ENCODE measurements around the gene CMTM3. TPM values are rescaled to one million over a fixed set of nuclear protein-coding genes. Genes with fewer than 3 reads are reported as not detected.

Gene CMTM3
- total and polyA plus RNA-seq, 2 of the 4 experiments (the other 2 are of a cell fraction): 4.5 to 35.5 TPM

DNA sequence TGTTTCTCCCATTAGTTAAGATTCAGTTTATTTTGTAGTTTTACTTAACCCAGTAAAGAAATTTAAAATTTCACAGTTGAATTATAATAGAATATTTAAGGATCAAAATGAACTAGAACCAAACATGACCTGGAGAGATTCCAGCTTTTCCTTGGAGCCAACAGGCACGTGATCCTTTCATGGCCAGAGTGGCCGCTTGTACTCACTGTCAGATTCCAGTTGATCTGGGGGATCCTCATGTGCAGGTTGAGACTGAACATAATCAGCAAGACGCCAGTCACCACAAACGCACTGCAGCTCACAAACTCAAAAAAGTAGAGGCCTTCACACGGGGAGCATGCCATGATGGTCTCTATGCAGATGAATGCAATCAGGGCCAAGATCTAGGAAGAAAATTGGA lies 31.7 kb downstream of the CMTM3 start:
- POLR2A ChIA-PET (ENCODE audit: unreplicated experiment): no interaction called here
- H3K9me1 ChIP-seq (ENCODE audit: insufficient read depth, low read length): peaks cover 6% of the 10 kb centered on the region; the same call in 1 of the 2 replicates
- H4K5ac ChIP-seq (ENCODE audit: low read depth, low read length): no peak overlapping the region
- H2AK9ac ChIP-seq (replicated peaks; ENCODE audit: low read depth, low read length, poor library complexity): peak overlapping the region; percentile 61
- 50% methylated on average over 1 of the region's 5 CpGs; no CpG with 5 or more reads in 1 of the 2 experiments for WGBS, 2 experiments (ENCODE audit: extremely low coverage in 2 of 2, insufficient read length in 1 of 2)
- DNase-seq: no peak
- no peaks in the 10 kb centered on the region for H4K20me1 ChIP-seq (ENCODE audit: insufficient read depth, low read length)
- H3K79me1 ChIP-seq (ENCODE audit: low read depth in 1 of 2, low read length in 2 of 2): no peaks in the 10 kb centered on the region
- H3K4me3 ChIP-seq (ENCODE audit: insufficient read depth, low read depth, low read length): no peak overlapping the region
- in situ Hi-C loops (cut with MboI; ENCODE audit: low sequenced_read_pairs) (no loop called here), intact Hi-C loops (cut with micrococcal nuclease) (no loop called here), dilution Hi-C loops (cut with HindIII; ENCODE audit: low sequenced_read_pairs, unreplicated experiment) (no loop called here)
- H2AK5ac ChIP-seq (ENCODE audit: low read depth, low read length): no peak overlapping the region
- H2BK120ac ChIP-seq (ENCODE audit: low read depth, low read length): no peak overlapping the region
- TF ChIP-seq CEBPB (IDR thresholded peaks at IDR 0.05; ENCODE audit: low read depth, low read length) (no peak), SMC3 (IDR thresholded peaks at IDR 0.05; ENCODE audit: low read depth, low read length) (no peak), RCOR1 (IDR thresholded peaks at IDR 0.05; ENCODE audit: insufficient replicate concordance, low read length) (no peak), BHLHE40 (IDR thresholded peaks at IDR 0.05; ENCODE audit: low read depth, low read length) (no peak), RAD21 (IDR thresholded peaks at IDR 0.05; ENCODE audit: low read length) (no peak), FOS (IDR thresholded peaks at IDR 0.05; ENCODE audit: low read depth, low read length) (no peak), POLR2A (IDR thresholded peaks at IDR 0.05; ENCODE audit: low read depth, low read length) (no peak), NFE2L2 (IDR thresholded peaks at IDR 0.05; ENCODE audit: low read depth, low read length) (no peak), MAZ (IDR thresholded peaks at IDR 0.05; ENCODE audit: borderline replicate concordance, low read depth, low read length) (no peak), MXI1 (IDR thresholded peaks at IDR 0.05; ENCODE audit: borderline replicate concordance, low read depth, low read length) (no peak), RFX5 (IDR thresholded peaks at IDR 0.05; ENCODE audit: low read depth, low read length) (no peak), CHD1 (IDR thresholded peaks at IDR 0.05; ENCODE audit: low read depth, low read length) (no peak)
- TF ChIP-seq, protein P1, sequence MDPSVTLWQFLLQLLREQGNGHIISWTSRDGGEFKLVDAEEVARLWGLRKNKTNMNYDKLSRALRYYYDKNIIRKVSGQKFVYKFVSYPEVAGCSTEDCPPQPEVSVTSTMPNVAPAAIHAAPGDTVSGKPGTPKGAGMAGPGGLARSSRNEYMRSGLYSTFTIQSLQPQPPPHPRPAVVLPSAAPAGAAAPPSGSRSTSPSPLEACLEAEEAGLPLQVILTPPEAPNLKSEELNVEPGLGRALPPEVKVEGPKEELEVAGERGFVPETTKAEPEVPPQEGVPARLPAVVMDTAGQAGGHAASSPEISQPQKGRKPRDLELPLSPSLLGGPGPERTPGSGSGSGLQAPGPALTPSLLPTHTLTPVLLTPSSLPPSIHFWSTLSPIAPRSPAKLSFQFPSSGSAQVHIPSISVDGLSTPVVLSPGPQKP (IDR thresholded peaks at IDR 0.05; ENCODE audit: borderline replicate concordance, low read depth, low read length): no peak
- TF ChIP-seq, protein P2, sequence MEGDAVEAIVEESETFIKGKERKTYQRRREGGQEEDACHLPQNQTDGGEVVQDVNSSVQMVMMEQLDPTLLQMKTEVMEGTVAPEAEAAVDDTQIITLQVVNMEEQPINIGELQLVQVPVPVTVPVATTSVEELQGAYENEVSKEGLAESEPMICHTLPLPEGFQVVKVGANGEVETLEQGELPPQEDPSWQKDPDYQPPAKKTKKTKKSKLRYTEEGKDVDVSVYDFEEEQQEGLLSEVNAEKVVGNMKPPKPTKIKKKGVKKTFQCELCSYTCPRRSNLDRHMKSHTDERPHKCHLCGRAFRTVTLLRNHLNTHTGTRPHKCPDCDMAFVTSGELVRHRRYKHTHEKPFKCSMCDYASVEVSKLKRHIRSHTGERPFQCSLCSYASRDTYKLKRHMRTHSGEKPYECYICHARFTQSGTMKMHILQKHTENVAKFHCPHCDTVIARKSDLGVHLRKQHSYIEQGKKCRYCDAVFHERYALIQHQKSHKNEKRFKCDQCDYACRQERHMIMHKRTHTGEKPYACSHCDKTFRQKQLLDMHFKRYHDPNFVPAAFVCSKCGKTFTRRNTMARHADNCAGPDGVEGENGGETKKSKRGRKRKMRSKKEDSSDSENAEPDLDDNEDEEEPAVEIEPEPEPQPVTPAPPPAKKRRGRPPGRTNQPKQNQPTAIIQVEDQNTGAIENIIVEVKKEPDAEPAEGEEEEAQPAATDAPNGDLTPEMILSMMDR (conservative IDR thresholded peaks at IDR 0.05; ENCODE audit: low read depth, low read length): no peak
- TF ChIP-seq, protein P3, sequence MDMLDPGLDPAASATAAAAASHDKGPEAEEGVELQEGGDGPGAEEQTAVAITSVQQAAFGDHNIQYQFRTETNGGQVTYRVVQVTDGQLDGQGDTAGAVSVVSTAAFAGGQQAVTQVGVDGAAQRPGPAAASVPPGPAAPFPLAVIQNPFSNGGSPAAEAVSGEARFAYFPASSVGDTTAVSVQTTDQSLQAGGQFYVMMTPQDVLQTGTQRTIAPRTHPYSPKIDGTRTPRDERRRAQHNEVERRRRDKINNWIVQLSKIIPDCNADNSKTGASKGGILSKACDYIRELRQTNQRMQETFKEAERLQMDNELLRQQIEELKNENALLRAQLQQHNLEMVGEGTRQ (IDR thresholded peaks at IDR 0.05; ENCODE audit: low read depth, low read length): no peak
- CTCF ChIA-PET: interaction anchor here (1.4 to 4.3 kb wide), 2 partner anchors 14 to 27 kb away, joined by 5 to 18 read pairs; no protein-coding TSS in a partner anchor
- H3K18ac ChIP-seq (ENCODE audit: low read depth, low read length): no peak overlapping the region
- no peak overlapping the region for H3K27ac ChIP-seq (ENCODE audit: insufficient read depth, low read length)
- H2AFZ ChIP-seq (replicated peaks; ENCODE audit: low read length, poor library complexity): no peak overlapping the region
- no peak overlapping the region for H2BK15ac ChIP-seq (ENCODE audit: low read depth, low read length)
- no peak overlapping the region for H2BK20ac ChIP-seq (ENCODE audit: low read depth, low read length)
- H3K4me1 ChIP-seq (ENCODE audit: control insufficient read depth, insufficient read depth, low read length): peaks cover 8% of the 10 kb centered on the region; the same call in 1 of the 2 replicates
- H3K9me3 ChIP-seq (ENCODE audit: control insufficient read depth, insufficient read depth, low read length): no peaks in the 10 kb centered on the region
- H3K36me3 ChIP-seq (ENCODE audit: control insufficient read depth, insufficient read depth, low read length): no peaks in the 10 kb centered on the region
- no peak overlapping the region for H3K23ac ChIP-seq (ENCODE audit: low read depth, low read length)
- no TSS peak for BruUV-seq (replicated peaks)
- ATAC-seq (ENCODE audit: low read depth): no peak
- H3K4ac ChIP-seq (ENCODE audit: low read depth, low read length): no peak overlapping the region
- no peak overlapping the region for H3K4me2 ChIP-seq (ENCODE audit: low read depth, low read length)
- H3K14ac ChIP-seq (replicated peaks; ENCODE audit: low read depth, low read length): no peak overlapping the region
- no peak overlapping the region for H3K9ac ChIP-seq (ENCODE audit: low read depth, low read length)
- no peaks in the 10 kb centered on the region for H3K27me3 ChIP-seq (ENCODE audit: control insufficient read depth, insufficient read depth, low read length)
- no peak overlapping the region for H4K8ac ChIP-seq (ENCODE audit: low read depth in 2 of 2, low read length in 2 of 2)
- H3K56ac ChIP-seq (ENCODE audit: extremely low read depth, insufficient read depth, low read length): no peak overlapping the region
- no peak overlapping the region for H2BK5ac ChIP-seq (ENCODE audit: low read depth, low read length, poor library complexity, severe bottlenecking)
- H4K91ac ChIP-seq (ENCODE audit: insufficient read depth, low read depth, low read length): no peak overlapping the region
